Measurements from ENCODE around the gene CARD8.

The CARD8 gene

DNA sequence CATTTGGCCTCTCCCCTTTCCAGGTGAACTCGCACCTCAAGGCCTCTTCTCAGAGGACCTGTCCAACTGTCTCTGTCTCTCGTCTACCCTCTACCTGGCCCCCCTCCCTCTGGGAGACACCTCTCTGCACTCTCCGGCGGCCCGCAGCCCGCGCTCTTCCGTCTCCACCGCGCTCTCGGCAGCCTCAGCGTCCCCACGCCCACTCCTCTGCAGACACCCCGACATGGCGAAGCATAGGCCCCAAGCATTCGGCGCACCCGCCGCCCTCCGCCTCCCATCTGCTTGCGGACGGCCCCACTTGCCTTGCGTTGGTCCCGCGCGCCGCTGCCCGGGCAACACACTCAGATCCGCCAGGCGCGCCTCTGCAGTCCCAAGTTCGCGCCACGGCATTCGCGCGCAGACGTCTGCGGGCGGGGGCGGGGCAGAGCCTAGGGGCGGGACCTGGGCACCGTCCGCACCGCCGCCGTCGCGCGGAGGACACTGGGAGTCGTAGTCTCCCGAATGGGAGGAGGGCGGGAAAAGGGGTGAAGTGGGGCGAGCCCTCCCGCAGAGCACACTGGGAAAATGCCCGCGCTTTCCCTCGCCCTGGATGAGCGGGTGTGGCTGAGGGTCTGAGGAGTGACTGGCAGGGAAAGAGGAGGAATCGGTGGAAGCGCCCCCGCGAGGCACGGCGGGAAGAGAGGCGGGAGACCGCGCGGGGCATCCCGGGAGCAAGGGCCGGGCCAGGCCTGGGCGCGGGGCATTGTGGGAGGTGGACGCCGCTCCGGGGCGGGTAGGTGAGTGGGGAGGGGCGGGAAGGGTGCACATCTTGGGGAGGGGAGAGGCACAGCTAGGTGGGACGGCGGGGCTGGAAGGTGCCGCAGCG is 85.5 kb downstream of the CARD8 start, which contains the start of the genes LIG1 and ZSWIM9:
Gene LIG1 (minus strand): TSS at position 406 of the 865 bp plus-strand sequence. CDS start 4,778 bp downstream, outside the sequence.
Gene ZSWIM9 (plus strand): TSS at position 742 of the 865 bp plus-strand sequence. CDS start 1,123 bp downstream, outside the sequence.
- DNase-seq = peak; percentile 91

DNA sequence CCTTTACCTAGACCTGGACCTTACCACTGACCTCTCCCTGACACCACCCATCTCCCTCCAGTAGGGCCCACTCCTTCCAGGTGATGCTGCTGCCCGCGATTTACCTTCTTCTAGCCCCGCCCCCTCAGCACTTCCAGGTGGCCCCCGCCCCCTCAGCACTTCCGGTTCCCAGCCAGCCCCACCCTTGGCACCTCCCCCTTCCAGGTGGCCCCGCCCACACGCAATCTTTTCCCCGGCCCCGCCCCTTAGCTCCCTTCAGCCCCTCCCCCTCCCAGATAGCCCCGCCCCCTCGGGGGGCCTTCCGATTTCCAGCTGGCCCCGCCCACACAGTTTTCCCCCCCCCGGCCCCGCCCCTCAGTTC is 86.2 kb downstream of the CARD8 start:
- peak; percentile 93 for DNase-seq

DNA sequence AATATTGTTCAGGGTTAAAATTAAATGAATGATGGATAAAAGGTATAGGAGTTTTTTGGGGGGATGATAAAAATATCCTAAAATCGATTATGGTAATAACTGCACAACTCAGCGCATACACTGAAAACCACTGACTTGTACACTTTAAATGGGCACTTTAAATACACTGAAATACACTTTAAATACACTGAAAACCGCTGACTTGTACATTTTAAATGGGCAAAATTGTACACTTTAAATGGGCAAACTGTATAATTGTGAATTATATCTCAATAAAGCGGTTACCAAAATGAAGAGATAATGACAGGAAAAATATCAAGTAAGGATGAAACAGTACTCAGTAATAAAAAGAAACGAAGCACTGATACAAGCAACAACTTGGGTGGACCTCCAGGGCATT is 87.0 kb downstream of the CARD8 start:
- no peak for DNase-seq

DNA sequence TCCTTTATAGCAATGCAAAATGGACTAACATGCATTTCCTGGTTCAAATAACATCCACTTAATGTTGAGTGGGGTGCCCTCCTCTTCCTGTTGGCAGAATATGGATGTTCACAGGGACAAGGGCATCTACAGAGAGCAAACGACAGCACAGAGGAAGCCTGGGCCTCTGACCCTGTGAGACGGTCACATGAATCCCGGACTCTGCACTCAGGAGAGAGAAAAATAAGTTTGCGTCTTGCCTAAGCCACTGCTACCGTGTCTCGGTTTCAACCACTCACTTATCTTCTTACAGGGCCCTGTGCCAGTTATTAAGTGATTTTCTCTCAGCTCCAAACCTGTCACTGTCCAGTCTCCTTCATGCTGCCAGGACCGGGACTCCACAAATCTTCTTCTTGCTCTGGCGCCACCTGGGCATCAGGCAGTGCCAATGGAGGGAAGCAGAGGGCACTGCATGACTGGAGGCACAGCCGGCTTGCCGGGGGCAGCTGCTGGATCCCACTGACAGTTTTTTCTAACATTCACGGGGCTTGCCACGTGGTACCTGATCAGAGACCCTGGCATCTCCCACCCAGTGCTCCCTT is 97.4 kb downstream of the CARD8 start:
- no peak for DNase-seq

Measured in activated CD4-positive, CD25-positive, alpha-beta regulatory T cell treated with anti-CD3 and anti-CD28 coated beads, Interleukin-2, amount 50 U/mL, for 72 hours (primary cell).